Endothelial cell of umbilical vein (primary cell): ENCODE results near the gene C17orf67. TPM values are rescaled to one million over a fixed set of nuclear protein-coding genes. Genes with fewer than 3 reads are reported as not detected.
A peak's percentile ranks its signal among the peaks of the same experiment; 100 is the strongest.

Source experiments
- BruUV-seq: library from RNA; stranded (reverse); fragments of 400-500 nt; replicated peaks from 2 replicates; lab custom pipeline; 2021; lab: Mats Ljungman, UMichigan
- CTCF ChIA-PET: fragments of 300-600, 350-600 bp; sonication (Branson Sonifier 250); formaldehyde crosslinking; loops from one replicate; lab custom pipeline; 2021; ENCODE audit warnings: antibody characterized with exemption, inconsistent platforms; lab: Charles Lee
- POLR2A ChIA-PET: fragments of 300-600, 350-600 bp; sonication (Branson Sonifier 250); formaldehyde crosslinking; loops from one replicate; lab custom pipeline; 2021; ENCODE audit warnings: antibody characterized with exemption, inconsistent platforms; lab: Charles Lee
- DNase-seq: peaks from one replicate; pipeline ENCODE4 v3.0.0-alpha.2; 2011; ENCODE audit warnings: low read depth, low spot score
- FAIRE-seq: peaks from 2 replicates; lab custom pipeline; 2011; peaks lifted over from hg19 to GRCh38; lab: Jason Lieb, UNC
- H2AFZ ChIP-seq: 2 replicates; pipeline ENCODE4 v1.6.0; 2012; ENCODE audit warnings: low read depth, low read length, control low read depth, inconsistent platforms
- H3K27ac ChIP-seq: 2 replicates; pipeline ENCODE4 v1.5.1; 2011; ENCODE audit warnings: low read depth, mild to moderate bottlenecking, control low read depth, low read length, moderate library complexity; ENCODE audit not compliant: insufficient read depth
- H3K27me3 ChIP-seq, 2 experiments: 2 replicates each; pipeline versions ENCODE4 v1.6.0 to v1.6.1; 2011; ENCODE audit warnings: low read length in 2 of 2, mixed read lengths in 1 of 2; ENCODE audit not compliant: control insufficient read depth in 2 of 2, insufficient read depth in 2 of 2
- H3K36me3 ChIP-seq, 2 experiments: 2 replicates in 1 of 2; 3 replicates in 1 of 2; pipeline ENCODE4 v1.5.1; 2011; ENCODE audit warnings: low read length in 2 of 2, mild to moderate bottlenecking in 1 of 2, moderate library complexity in 1 of 2; ENCODE audit not compliant: control insufficient read depth in 2 of 2, insufficient read depth in 2 of 2; ENCODE audit errors: extremely low read depth in 1 of 2
- H3K4me1 ChIP-seq: 3 replicates; pipeline ENCODE4 v1.5.1; 2011; ENCODE audit warnings: mild to moderate bottlenecking, low read length; ENCODE audit not compliant: control insufficient read depth, insufficient read depth; ENCODE audit errors: extremely low read depth
- H3K4me2 ChIP-seq: 2 replicates; pipeline ENCODE4 v1.6.1; 2011; ENCODE audit warnings: low read length, control low read depth, mixed read lengths; ENCODE audit not compliant: insufficient read depth
- H3K4me3 ChIP-seq, 3 experiments: fragments of 200-600 bp in 1 of 3; sonication (generic), shearing (Covaris generic) in 1 of 3; replicated peaks in 1 of 3; 2 replicates each; pipeline ENCODE4 v1.5.1; 2011 to 2016; ENCODE audit warnings: control low read depth in 3 of 3, low read length in 3 of 3, mild to moderate bottlenecking in 2 of 3, inconsistent platforms in 1 of 3, low read depth in 1 of 3, moderate library complexity in 1 of 3; ENCODE audit not compliant: insufficient read depth in 1 of 3
- H3K79me2 ChIP-seq: 2 replicates; pipeline ENCODE4 v1.6.0; 2012; ENCODE audit warnings: low read length, inconsistent platforms; ENCODE audit not compliant: control insufficient read depth, insufficient read depth
- H3K9ac ChIP-seq: replicated peaks from 2 replicates; pipeline ENCODE3; 2011; ENCODE audit warnings: low read length, control low read depth; ENCODE audit not compliant: insufficient read depth; ENCODE audit errors: extremely low read depth
- H3K9me1 ChIP-seq: replicated peaks from 3 replicates; pipeline ENCODE4 v1.6.0; 2011; ENCODE audit warnings: mild to moderate bottlenecking, low read length; ENCODE audit not compliant: control insufficient read depth, insufficient read depth; ENCODE audit errors: extremely low read depth
- H3K9me3 ChIP-seq: replicated peaks from 2 replicates; pipeline ENCODE4 v1.5.1; 2012; ENCODE audit warnings: low read length, inconsistent platforms; ENCODE audit not compliant: control insufficient read depth, insufficient read depth
- H4K20me1 ChIP-seq: replicated peaks from 2 replicates; pipeline ENCODE3; 2011; ENCODE audit warnings: mild to moderate bottlenecking, low read length; ENCODE audit not compliant: control insufficient read depth, insufficient read depth; ENCODE audit errors: extremely low read depth
- CTCF ChIP-seq, 2 donors: IDR thresholded peaks; 1 replicate in 1 of 2; 2 replicates in 1 of 2; pipeline ENCODE4 v1.5.1; 2011; ENCODE audit warnings: low read length in 2 of 2, mild to moderate bottlenecking in 2 of 2, moderate library complexity in 2 of 2, control low read depth in 1 of 2, inconsistent platforms in 1 of 2, low read depth in 1 of 2; ENCODE audit not compliant: insufficient read depth in 1 of 2; ENCODE audit errors: extremely low read depth in 1 of 2
- EZH2 ChIP-seq: IDR thresholded peaks from 2 replicates; pipeline ENCODE4 v1.6.1; 2012; ENCODE audit warnings: borderline replicate concordance, low read depth, mild to moderate bottlenecking, moderate library complexity, low read length, inconsistent platforms; ENCODE audit not compliant: severe bottlenecking
- FOS ChIP-seq: IDR thresholded peaks from 2 replicates; pipeline ENCODE4 v1.6.1; 2011; ENCODE audit warnings: mild to moderate bottlenecking, low read length, moderate library complexity, borderline replicate concordance; ENCODE audit not compliant: insufficient read depth
- GATA2 ChIP-seq: IDR thresholded peaks from 2 replicates; pipeline ENCODE4 v1.7.0; 2011; ENCODE audit warnings: low read depth, mild to moderate bottlenecking, moderate library complexity, mixed read lengths, low read length; ENCODE audit not compliant: insufficient read length, insufficient read depth
- JUN ChIP-seq: IDR thresholded peaks from 2 replicates; pipeline ENCODE4 v1.6.1; 2011; ENCODE audit warnings: borderline replicate concordance, low read depth; ENCODE audit not compliant: insufficient read length, insufficient read depth
- MAX ChIP-seq: IDR thresholded peaks from 2 replicates; pipeline ENCODE4 v1.6.1; 2011; ENCODE audit not compliant: insufficient read depth, insufficient read length
- MYC ChIP-seq: IDR thresholded peaks from one replicate; pipeline ENCODE4 v1.6.1; 2011; ENCODE audit warnings: mild to moderate bottlenecking, low read depth, low read length
- POLR2A ChIP-seq: IDR thresholded peaks from 2 replicates; pipeline ENCODE4 v1.6.1; 2012; ENCODE audit warnings: low read depth, mild to moderate bottlenecking, control low read depth, low read length
- POLR2AphosphoS5 ChIP-seq: IDR thresholded peaks from 2 replicates; pipeline ENCODE4 v1.6.1; 2012; ENCODE audit warnings: low read depth, mild to moderate bottlenecking, control low read depth, low read length, moderate library complexity; ENCODE audit not compliant: insufficient read depth
- dilution Hi-C: fragments of 300-500 bp; cut with MboI; formaldehyde crosslinking; loops from one replicate; pipeline ENCODE4 v1.15.0; 2019; ENCODE audit warnings: low sequenced_read_pairs; ENCODE audit not compliant: extremely low pct_ligation_motif_present
- intact Hi-C: fragments of 100-400 bp; cut with micrococcal nuclease; formaldehyde crosslinking; loops from one replicate; pipeline ENCODE4 v1.10.0; 2022
- polyA plus RNA-seq, 4 experiments: library from polyadenylated mRNA; depleted of rRNA in 3 of 4; stranded (reverse) in 3 of 4; unstranded in 1 of 4; fragments of >200 nt; gene quantifications; 2 replicates each; pipeline versions ENCODE4 v1.2.1 to v1.2.3, GENCODE V29; 2011 to 2012; ENCODE audit warnings: missing spikeins in 1 of 4
- total RNA-seq: library from RNA; stranded (reverse); gene quantifications from 2 replicates; pipeline ENCODE4 v1.2.3, GENCODE V29; 2021

Gene C17orf67
- total and polyA plus RNA-seq, 2 donors (not counting 3 experiments of a cell fraction or from before 2014, with no cell fraction given), result 1.9 to 5.8 TPM

GRCh38 chr17:56833057-56833808 lies 487 bp downstream of the C17orf67 start:
- BruUV-seq, result no TSS peak
- Histone ChIP-seq H3K27ac (peak overlapping the region; percentile 76), H3K4me1 (peaks cover 38% of the 10 kb centered on the region), H3K4me2 (peak overlapping the region; percentile 81), H3K27me3 (no peaks in the 10 kb centered on the region), H4K20me1 (no peaks in the 10 kb centered on the region), H3K9me1 (no peaks in the 10 kb centered on the region), H3K9me3 (no peaks in the 10 kb centered on the region), H3K36me3 (peaks cover 0 to 2% of the 10 kb centered on the region in 2 experiments), H2AFZ (peak overlapping the region; percentile 60), H3K79me2 (peaks cover 29% of the 10 kb centered on the region), H3K9ac (peak overlapping the region; percentile 83), H3K4me3 (peak overlapping the region; percentile 64 to 77 (median 77))
- ChIA-PET POLR2A (interaction anchor here (1.0 to 1.8 kb wide), 2 partner anchors 34 to 81 kb away, joined by 5 to 7 read pairs; partner anchors contain the start of gene TRIM25), CTCF (interaction anchor here (1.0 to 7.8 kb wide), 7 partner anchors 8 to 81 kb away, joined by 3 to 71 read pairs (median 4); partner anchors contain the start of gene TRIM25)
- peak; percentile 48 for TF ChIP-seq POLR2AphosphoS5
- no peak for TF ChIP-seq MAX
- FAIRE-seq, result peak; percentile 44
- intact Hi-C loops (loop anchor here (1.0 kb wide), 3 partner anchors 14 to 81 kb away; partner anchors contain the start of gene TRIM25), dilution Hi-C loops (no loop called here)
- peak; percentile 62 for DNase-seq

GRCh38 chr17:56832446-56832845 lies 1.3 kb downstream of the C17orf67 start:
- Histone ChIP-seq H3K9ac (peak overlapping the region; percentile 83), H3K79me2 (peaks cover 28% of the 10 kb centered on the region), H3K9me1 (no peaks in the 10 kb centered on the region), H2AFZ (no peak overlapping the region), H3K27me3 (no peaks in the 10 kb centered on the region), H3K36me3 (peaks cover 0 to 2% of the 10 kb centered on the region in 2 experiments), H3K9me3 (no peaks in the 10 kb centered on the region), H3K4me3 (peak overlapping the region; percentile 1 to 77 (median 77)), H3K27ac (no peak overlapping the region), H3K4me1 (peaks cover 32% of the 10 kb centered on the region), H4K20me1 (no peaks in the 10 kb centered on the region), H3K4me2 (peak overlapping the region; percentile 81)
- TF ChIP-seq POLR2A, result no peak
- TF ChIP-seq JUN, result no peak
- TF ChIP-seq CTCF (IDR thresholded peaks at IDR 0.05; ENCODE audit: extremely low read depth in 1 of 2, insufficient read depth in 1 of 2, low read depth in 1 of 2, low read length in 2 of 2), result no peak
- no peak for TF ChIP-seq EZH2
- TF ChIP-seq FOS, result no peak
- no peak for TF ChIP-seq MAX
- TF ChIP-seq GATA2, result no peak
- TF ChIP-seq MYC, result no peak
- TF ChIP-seq POLR2AphosphoS5, result no peak
- dilution Hi-C loops, result no loop called here
- no TSS peak for BruUV-seq
- CTCF ChIA-PET, result interaction anchor here (1.0 to 7.8 kb wide), 3 partner anchors 8 to 15 kb away, joined by 3 to 71 read pairs (median 3); no protein-coding TSS in a partner anchor
- POLR2A ChIA-PET, result interaction anchor here (1.8 kb wide), 1 partner anchor 82 kb away, joined by 7 read pairs; the partner anchor contains the start of gene TRIM25
- FAIRE-seq (no peak), DNase-seq (no peak)
- intact Hi-C loops, result no loop called here
